ENCODE data around the gene BANK1. TPM values are rescaled to one million over a fixed set of nuclear protein-coding genes. Genes with fewer than 3 reads are reported as not detected.

BANK1 gene
- total RNA-seq, 3 donors from 2014 or later (not counting 1 experiment from before 2014, with no cell fraction given), result 2.1 to 3.0 (median 2.4) TPM

- no peak for ATAC-seq
- Histone ChIP-seq H3K27me3 (ENCODE audit: control insufficient read depth, insufficient read depth, low read length) (no peaks in the 10 kb centered on the region), H3K36me3 (ENCODE audit: control insufficient read depth, insufficient read depth, low read length) (no peaks in the 10 kb centered on the region), H3K4me1 (ENCODE audit: control insufficient read depth, insufficient read depth, low read length) (no peaks in the 10 kb centered on the region), H3K9me3 (ENCODE audit: control insufficient read depth, insufficient read depth, low read length) (no peaks in the 10 kb centered on the region), H3K4me3 (ENCODE audit: low read length) (no peak overlapping the region), H3K27ac (ENCODE audit: low read length) (no peak overlapping the region)
- Mint-ChIP-seq H3K9me3 (peaks cover 2 to 3% of the 10 kb centered on the region in 2 donors), H3K36me3 (no peaks in the 10 kb centered on the region), H3K27ac (no peak overlapping the region), H3K4me3 (no peak overlapping the region), H3K27me3 (ENCODE audit: low read depth in 2 of 2) (no peaks in the 10 kb centered on the region), H3K4me1 (no peaks in the 10 kb centered on the region)
- intact Hi-C loops (cut with micrococcal nuclease), result no loop called here
- TF ChIP-seq, protein P1, sequence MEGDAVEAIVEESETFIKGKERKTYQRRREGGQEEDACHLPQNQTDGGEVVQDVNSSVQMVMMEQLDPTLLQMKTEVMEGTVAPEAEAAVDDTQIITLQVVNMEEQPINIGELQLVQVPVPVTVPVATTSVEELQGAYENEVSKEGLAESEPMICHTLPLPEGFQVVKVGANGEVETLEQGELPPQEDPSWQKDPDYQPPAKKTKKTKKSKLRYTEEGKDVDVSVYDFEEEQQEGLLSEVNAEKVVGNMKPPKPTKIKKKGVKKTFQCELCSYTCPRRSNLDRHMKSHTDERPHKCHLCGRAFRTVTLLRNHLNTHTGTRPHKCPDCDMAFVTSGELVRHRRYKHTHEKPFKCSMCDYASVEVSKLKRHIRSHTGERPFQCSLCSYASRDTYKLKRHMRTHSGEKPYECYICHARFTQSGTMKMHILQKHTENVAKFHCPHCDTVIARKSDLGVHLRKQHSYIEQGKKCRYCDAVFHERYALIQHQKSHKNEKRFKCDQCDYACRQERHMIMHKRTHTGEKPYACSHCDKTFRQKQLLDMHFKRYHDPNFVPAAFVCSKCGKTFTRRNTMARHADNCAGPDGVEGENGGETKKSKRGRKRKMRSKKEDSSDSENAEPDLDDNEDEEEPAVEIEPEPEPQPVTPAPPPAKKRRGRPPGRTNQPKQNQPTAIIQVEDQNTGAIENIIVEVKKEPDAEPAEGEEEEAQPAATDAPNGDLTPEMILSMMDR (IDR thresholded peaks at IDR 0.05), result no peak
- no peak for DNase-seq
- WGBS (ENCODE audit: insufficient coverage), result 96% methylated on average over 3 of the region's 3 CpGs
Measured at GRCh38 chr4:102114118-102114630, 323.6 kb downstream of the BANK1 start.

DNA sequence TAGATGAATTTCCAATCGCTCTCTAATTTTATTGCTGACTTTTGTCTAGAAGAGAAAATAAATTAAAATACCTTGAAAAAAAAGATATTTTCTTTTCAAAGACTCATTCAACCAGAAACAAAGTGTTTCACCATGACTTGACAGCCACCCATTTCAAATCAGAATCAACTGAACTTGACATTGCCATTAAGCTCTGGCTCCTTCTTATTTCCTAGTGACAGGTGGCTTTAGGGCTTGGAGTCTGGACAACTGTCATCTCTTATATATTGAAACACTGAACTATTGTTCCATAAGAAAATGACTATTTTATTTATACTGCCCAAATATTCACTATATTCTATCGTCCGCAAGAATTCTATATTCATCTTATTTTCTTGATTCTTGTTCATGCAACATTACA lies 325.6 kb downstream of the BANK1 start:
- TF ChIP-seq, protein P1 (IDR thresholded peaks at IDR 0.05), result no peak
- Mint-ChIP-seq H3K36me3 (peaks cover 5% of the 10 kb centered on the region), H3K27me3 (ENCODE audit: low read depth in 2 of 2) (no peaks in the 10 kb centered on the region), H3K4me3 (no peak overlapping the region), H3K9me3 (peaks cover 9 to 10% of the 10 kb centered on the region in 2 donors), H3K4me1 (no peaks in the 10 kb centered on the region), H3K27ac (no peak overlapping the region)
- no peak for DNase-seq
- no peaks in the 10 kb centered on the region for H3K4me1 ChIP-seq (ENCODE audit: control insufficient read depth, insufficient read depth, low read length)
- no peaks in the 10 kb centered on the region for H3K36me3 ChIP-seq (ENCODE audit: control insufficient read depth, insufficient read depth, low read length)
- H3K4me3 ChIP-seq (ENCODE audit: low read length), result no peak overlapping the region
- H3K27me3 ChIP-seq (ENCODE audit: control insufficient read depth, insufficient read depth, low read length), result no peaks in the 10 kb centered on the region
- no peaks in the 10 kb centered on the region for H3K9me3 ChIP-seq (ENCODE audit: control insufficient read depth, insufficient read depth, low read length)
- H3K27ac ChIP-seq (ENCODE audit: low read length), result no peak overlapping the region
- intact Hi-C loops (cut with micrococcal nuclease), result no loop called here
- no peak for ATAC-seq
- 100% methylated on average over 2 of the region's 3 CpGs for WGBS (ENCODE audit: insufficient coverage)

- DNase-seq, result no peak
- H3K4me3 ChIP-seq (ENCODE audit: low read length), result no peak overlapping the region
- Mint-ChIP-seq H3K27ac (no peak overlapping the region), H3K4me3 (no peak overlapping the region), H3K9me3 (peaks cover 15 to 22% of the 10 kb centered on the region in 2 donors), H3K4me1 (no peaks in the 10 kb centered on the region), H3K27me3 (ENCODE audit: low read depth in 2 of 2) (no peaks in the 10 kb centered on the region), H3K36me3 (peaks cover 10% of the 10 kb centered on the region)
- no peaks in the 10 kb centered on the region for H3K4me1 ChIP-seq (ENCODE audit: control insufficient read depth, insufficient read depth, low read length)
- H3K9me3 ChIP-seq (ENCODE audit: control insufficient read depth, insufficient read depth, low read length), result peaks cover 3% of the 10 kb centered on the region
- no peaks in the 10 kb centered on the region for H3K27me3 ChIP-seq (ENCODE audit: control insufficient read depth, insufficient read depth, low read length)
- TF ChIP-seq, protein P1 (IDR thresholded peaks at IDR 0.05), result no peak
- no peaks in the 10 kb centered on the region for H3K36me3 ChIP-seq (ENCODE audit: control insufficient read depth, insufficient read depth, low read length)
- ATAC-seq, result no peak
- H3K27ac ChIP-seq (ENCODE audit: low read length), result no peak overlapping the region
- intact Hi-C loops (cut with micrococcal nuclease), result no loop called here
Measured at GRCh38 chr4:102120846-102121245, 330.3 kb downstream of the BANK1 start.
